Measurements from ENCODE around the gene CACNG1.

CACNG1 gene

DNA sequence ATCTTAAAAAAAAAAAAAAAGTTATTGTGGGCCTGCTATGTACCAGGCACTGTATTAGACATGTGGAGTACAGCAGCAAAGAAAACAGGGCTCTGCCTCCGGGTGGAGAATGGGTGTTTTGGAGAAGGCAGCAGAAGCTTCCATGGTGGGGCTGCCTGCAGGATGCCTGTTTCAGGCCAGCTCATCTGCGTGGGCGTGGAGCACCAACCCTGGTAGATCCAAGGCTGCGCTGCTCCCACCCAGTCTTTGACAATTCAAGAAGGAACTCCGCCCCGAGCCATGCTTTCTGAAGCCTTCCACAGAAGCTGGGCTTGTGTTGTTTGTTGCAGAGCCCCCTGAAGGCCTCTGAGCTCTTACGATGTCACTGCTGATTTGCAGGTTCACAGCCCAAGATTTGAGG, 23.2 kb upstream of the CACNG1 start:
- no peak overlapping the region for H3K27ac Mint-ChIP-seq

GRCh38 chr17:67021743-67022450, 22.5 kb upstream of the CACNG1 start:
- H3K9me3 Mint-ChIP-seq = no peaks in the 10 kb centered on the region
- no peaks in the 10 kb centered on the region for H3K36me3 Mint-ChIP-seq (ENCODE audit: low read depth)
- H3K27me3 Mint-ChIP-seq (ENCODE audit: low read depth, poor library complexity) = peaks cover 5% of the 10 kb centered on the region
- no peak for TF ChIP-seq CTCF (IDR thresholded peaks at IDR 0.05)
- no peak overlapping the region for H3K4me3 Mint-ChIP-seq
- peaks cover 17% of the 10 kb centered on the region for H3K4me1 Mint-ChIP-seq
- DNase-seq = no peak
- H3K27ac Mint-ChIP-seq = no peak overlapping the region

More for the DNA sequence above, 23.2 kb upstream of the CACNG1 start:
- no peaks in the 10 kb centered on the region for H3K9me3 Mint-ChIP-seq
- no peak overlapping the region for H3K4me3 Mint-ChIP-seq
- no peak for TF ChIP-seq CTCF (IDR thresholded peaks at IDR 0.05)
- H3K27me3 Mint-ChIP-seq (ENCODE audit: low read depth, poor library complexity) = peaks cover 5% of the 10 kb centered on the region
- no peaks in the 10 kb centered on the region for H3K36me3 Mint-ChIP-seq (ENCODE audit: low read depth)
- DNase-seq = no peak
- peaks cover 17% of the 10 kb centered on the region for H3K4me1 Mint-ChIP-seq

DNA sequence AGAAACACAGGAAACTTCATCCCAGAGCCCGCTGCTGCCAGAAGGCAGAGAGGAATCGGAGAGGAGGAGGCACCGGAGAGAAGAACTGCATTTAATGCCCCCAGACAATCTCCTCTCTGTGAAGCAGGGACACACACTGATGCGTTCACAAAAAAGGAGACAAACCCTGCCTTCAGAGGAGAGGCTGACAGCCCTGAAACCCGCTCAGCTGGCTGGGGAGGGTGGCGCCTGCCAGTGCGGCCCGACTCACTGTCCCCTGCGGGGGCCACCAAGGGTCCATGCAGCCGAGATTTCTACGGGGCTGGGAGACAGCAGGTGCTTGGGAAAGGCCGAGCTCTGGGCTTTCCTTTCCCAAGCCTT, 21.9 kb upstream of the CACNG1 start:
- Mint-ChIP-seq H3K27me3 (ENCODE audit: low read depth, poor library complexity) (peaks cover 5% of the 10 kb centered on the region), H3K36me3 (ENCODE audit: low read depth) (no peaks in the 10 kb centered on the region), H3K4me3 (no peak overlapping the region), H3K9me3 (no peaks in the 10 kb centered on the region), H3K27ac (no peak overlapping the region), H3K4me1 (peaks cover 17% of the 10 kb centered on the region)
- TF ChIP-seq CTCF (IDR thresholded peaks at IDR 0.05) = no peak
- DNase-seq = no peak

DNA sequence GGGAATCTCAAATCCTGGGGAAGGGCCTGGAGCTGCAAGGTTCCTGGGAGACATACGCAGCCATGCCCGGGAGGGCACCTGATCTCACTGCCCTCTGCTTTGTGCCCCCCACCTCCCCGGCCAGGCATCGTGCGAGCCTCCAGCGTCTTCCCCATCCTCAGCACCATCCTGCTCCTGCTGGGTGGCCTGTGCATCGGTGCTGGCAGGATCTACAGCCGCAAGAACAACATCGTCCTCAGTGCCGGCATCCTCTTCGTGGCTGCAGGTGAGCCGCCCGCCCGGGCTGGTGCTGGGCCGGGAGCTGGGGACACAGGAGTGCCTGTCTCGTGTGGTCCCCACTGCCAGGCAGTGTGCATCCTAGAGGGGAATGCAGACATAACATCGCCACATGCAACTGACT, 19.6 kb upstream of the CACNG1 start:
- H3K36me3 Mint-ChIP-seq (ENCODE audit: low read depth) = no peaks in the 10 kb centered on the region
- no peak for DNase-seq
- no peaks in the 10 kb centered on the region for H3K4me1 Mint-ChIP-seq
- no peak overlapping the region for H3K4me3 Mint-ChIP-seq
- TF ChIP-seq CTCF (IDR thresholded peaks at IDR 0.05) = no peak
- H3K9me3 Mint-ChIP-seq = no peaks in the 10 kb centered on the region
- H3K27ac Mint-ChIP-seq = no peak overlapping the region
- H3K27me3 Mint-ChIP-seq (ENCODE audit: low read depth, poor library complexity) = peaks cover 2% of the 10 kb centered on the region

- Mint-ChIP-seq H3K27me3 (ENCODE audit: low read depth, poor library complexity) (peaks cover 3% of the 10 kb centered on the region), H3K4me1 (no peaks in the 10 kb centered on the region), H3K4me3 (no peak overlapping the region), H3K36me3 (ENCODE audit: low read depth) (no peaks in the 10 kb centered on the region), H3K27ac (no peak overlapping the region), H3K9me3 (no peaks in the 10 kb centered on the region)
- TF ChIP-seq CTCF (IDR thresholded peaks at IDR 0.05) = no peak
- DNase-seq = no peak
Measured at GRCh38 chr17:67025216-67025792, 19.1 kb upstream of the CACNG1 start.

GRCh38 chr17:67026341-67026740, 18.0 kb upstream of the CACNG1 start:
- no peaks in the 10 kb centered on the region for H3K36me3 Mint-ChIP-seq (ENCODE audit: low read depth)
- H3K27me3 Mint-ChIP-seq (ENCODE audit: low read depth, poor library complexity) = peaks cover 3% of the 10 kb centered on the region
- no peak overlapping the region for H3K4me3 Mint-ChIP-seq
- TF ChIP-seq CTCF (IDR thresholded peaks at IDR 0.05) = no peak
- no peaks in the 10 kb centered on the region for H3K4me1 Mint-ChIP-seq
- no peak for DNase-seq
- H3K9me3 Mint-ChIP-seq = no peaks in the 10 kb centered on the region
- no peak overlapping the region for H3K27ac Mint-ChIP-seq
